H1 (cell line): ENCODE measurements around the gene GALR2.

Experiments
- ATF3 ChIP-seq: IDR thresholded peaks from 2 replicates; pipeline ENCODE4 v1.6.1; 2011; ENCODE audit warnings: low read depth, mild to moderate bottlenecking, low read length; ENCODE audit not compliant: insufficient read depth
- CTCF ChIP-seq, 3 experiments: IDR thresholded peaks; 1 replicate in 2 of 3; 2 replicates in 1 of 3; pipeline versions ENCODE4 v1.5.1 to v1.6.1; 2011; ENCODE audit warnings: low read length in 3 of 3, mild to moderate bottlenecking in 3 of 3, inconsistent platforms in 2 of 3, low read depth in 1 of 3, moderate library complexity in 1 of 3; ENCODE audit not compliant: insufficient read depth in 1 of 3; ENCODE audit errors: control extremely low read depth in 1 of 3
- EP300 ChIP-seq, 2 experiments: IDR thresholded peaks; 1 replicate in 1 of 2; 2 replicates in 1 of 2; pipeline ENCODE4 v1.6.1; 2011 to 2012; ENCODE audit warnings: low read depth in 2 of 2, low read length in 2 of 2, mild to moderate bottlenecking in 2 of 2, borderline replicate concordance in 1 of 2, inconsistent platforms in 1 of 2, moderate library complexity in 1 of 2
- EZH2 ChIP-seq: fragments of 200-600 bp; sonication (generic); IDR thresholded peaks from 2 replicates; pipeline ENCODE4 v1.7.1; 2012; ENCODE audit warnings: low read depth, mild to moderate bottlenecking, moderate library complexity, low read length, inconsistent platforms; ENCODE audit not compliant: severe bottlenecking
- GABPA ChIP-seq: IDR thresholded peaks from 2 replicates; pipeline ENCODE4 v1.6.1; 2011; ENCODE audit warnings: mild to moderate bottlenecking, low read length, moderate library complexity, borderline replicate concordance; ENCODE audit not compliant: insufficient read depth
- POLR2AphosphoS5 ChIP-seq: IDR thresholded peaks from 2 replicates; pipeline ENCODE4 v1.6.1; 2011; ENCODE audit warnings: low read depth, low read length
- SIRT6 ChIP-seq: IDR thresholded peaks from one replicate; pipeline ENCODE4 v1.7.1; 2012; ENCODE audit warnings: low read length, inconsistent platforms
- USF2 ChIP-seq: IDR thresholded peaks from 2 replicates; pipeline ENCODE4 v1.6.1; 2011; ENCODE audit warnings: low read length, improper control_type of control experiment

GRCh38 chr17:76102944-76103273 lies 28.3 kb downstream of the GALR2 start:
- TF ChIP-seq CTCF (IDR thresholded peaks at IDR 0.05; ENCODE audit: control extremely low read depth in 1 of 3, insufficient read depth in 1 of 3, low read depth in 1 of 3, low read length in 3 of 3) (no peak), POLR2AphosphoS5 (no peak), EP300 (IDR thresholded peaks at IDR 0.05; ENCODE audit: borderline replicate concordance in 1 of 2, low read depth in 2 of 2, low read length in 2 of 2) (no peak), ATF3 (no peak), EZH2 (no peak), GABPA (no peak), SIRT6 (no peak), USF2 (no peak)
